ENCODE data around the gene SAMHD1.

SAMHD1 gene

DNA sequence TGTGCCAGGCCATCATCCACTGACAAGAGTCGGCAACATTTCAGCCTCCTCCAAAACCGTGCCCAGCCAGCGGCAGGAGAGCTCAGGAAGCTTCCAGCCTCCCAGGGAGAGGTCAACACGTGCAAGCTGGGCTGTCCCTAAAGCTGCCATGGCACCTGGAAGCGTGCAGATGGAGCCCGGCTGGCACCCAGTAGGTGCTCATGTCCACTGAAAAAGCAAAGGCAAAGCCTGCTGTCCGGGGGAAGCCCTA is 90.0 kb downstream of the SAMHD1 start:
- no peak overlapping the region; the same call in 1 of the 2 replicates for H3K4me3 ChIP-seq (ENCODE audit: low read length)
- no peak for TF ChIP-seq ZNF274 (IDR thresholded peaks at IDR 0.05; ENCODE audit: low read depth, low read length)

DNA sequence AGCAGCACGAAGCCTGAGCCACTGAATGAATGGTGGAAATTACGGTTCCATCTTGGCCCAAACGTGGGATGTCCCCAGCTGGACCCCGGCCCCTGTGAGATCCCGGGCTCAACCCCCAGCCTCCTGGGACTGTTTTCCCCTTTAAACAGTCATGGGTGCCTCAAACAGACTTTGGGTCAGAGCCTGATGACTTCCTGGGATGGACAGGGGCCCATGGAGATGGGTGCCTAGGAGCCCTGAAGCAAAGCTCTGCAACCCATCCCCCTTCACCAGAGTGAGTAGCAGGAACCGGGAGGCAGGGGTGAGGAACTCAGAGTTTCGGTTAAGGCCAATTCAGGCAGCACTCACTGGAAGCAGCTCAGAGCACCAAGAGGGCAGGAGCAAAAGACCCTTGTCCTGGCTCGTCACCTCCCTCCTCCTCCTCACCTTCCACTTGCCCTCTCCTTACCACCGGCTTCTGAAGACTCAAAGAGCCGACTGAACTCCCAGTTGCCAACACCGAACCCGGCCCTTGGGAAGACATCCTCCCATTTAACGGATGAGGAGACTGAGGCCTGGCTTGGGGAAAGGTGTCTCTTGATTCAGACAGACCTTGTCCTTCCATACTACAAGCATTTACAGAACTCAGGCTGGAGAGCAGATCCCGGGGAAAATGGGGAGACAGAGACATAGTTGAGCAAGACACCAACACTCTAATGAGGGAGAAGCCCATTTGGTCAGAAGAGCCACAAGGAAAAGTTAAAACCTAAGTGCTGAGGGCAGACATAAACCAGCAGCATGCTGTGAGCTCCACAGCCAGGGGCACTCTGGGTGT is 90.5 kb downstream of the SAMHD1 start:
- no peak overlapping the region; the same call in 1 of the 2 replicates for H3K4me3 ChIP-seq (ENCODE audit: low read length)
- TF ChIP-seq ZNF274 (IDR thresholded peaks at IDR 0.05; ENCODE audit: low read depth, low read length) = no peak

DNA sequence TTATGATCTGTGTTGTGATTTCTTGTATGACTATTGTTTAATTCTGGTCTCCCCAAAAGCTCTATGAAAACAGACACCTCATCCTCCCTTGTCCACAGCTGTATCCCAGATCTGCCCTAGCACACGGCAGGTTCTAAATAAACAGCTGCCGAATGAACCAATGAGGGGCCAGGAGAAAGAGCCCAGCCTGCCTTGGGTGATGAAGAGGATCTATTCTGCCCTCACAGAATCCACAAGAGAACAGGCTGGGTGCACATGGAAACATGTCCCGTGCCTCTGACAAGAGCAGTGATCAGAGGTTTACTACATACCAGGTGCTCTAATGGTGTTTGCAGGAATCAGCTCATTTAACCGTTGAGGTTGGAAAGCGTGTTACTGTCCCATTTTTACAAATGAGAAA is 91.2 kb downstream of the SAMHD1 start:
- no peak overlapping the region for H3K4me3 ChIP-seq (ENCODE audit: low read length)
- no peak for TF ChIP-seq ZNF274 (IDR thresholded peaks at IDR 0.05; ENCODE audit: low read depth, low read length)

DNA sequence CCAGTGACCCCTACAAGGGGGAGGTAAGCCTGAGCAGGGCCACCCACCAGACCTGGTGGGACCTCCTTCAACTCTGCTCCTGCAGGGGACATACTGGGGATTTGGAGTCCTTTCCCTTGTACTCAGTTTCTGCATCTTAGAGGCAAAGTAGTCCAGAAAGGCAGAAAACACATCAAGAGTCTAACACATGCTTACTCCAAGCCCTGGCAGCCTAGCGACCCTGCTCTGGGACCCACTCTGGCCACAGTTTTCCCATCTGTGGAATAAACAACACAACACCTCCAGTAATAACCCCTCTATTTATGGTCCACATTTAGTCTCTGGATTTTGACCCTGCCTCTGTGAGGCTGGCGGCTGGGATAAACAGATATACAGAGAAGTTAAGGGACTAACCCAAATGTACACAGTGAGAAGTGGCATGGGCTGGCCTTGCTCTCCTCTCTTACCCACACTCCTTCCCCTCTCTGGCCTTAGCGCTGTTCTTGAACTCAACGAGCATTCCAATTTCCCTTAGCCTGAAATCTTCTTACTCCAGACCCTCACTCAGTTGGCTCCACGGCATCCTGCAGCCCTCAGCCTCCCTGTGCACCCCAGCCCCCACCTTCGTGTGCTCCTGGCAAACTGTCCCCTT is 91.7 kb downstream of the SAMHD1 start:
- no peak for TF ChIP-seq ZNF274 (IDR thresholded peaks at IDR 0.05; ENCODE audit: low read depth, low read length)
- H3K4me3 ChIP-seq (ENCODE audit: low read length) = no peak overlapping the region

DNA sequence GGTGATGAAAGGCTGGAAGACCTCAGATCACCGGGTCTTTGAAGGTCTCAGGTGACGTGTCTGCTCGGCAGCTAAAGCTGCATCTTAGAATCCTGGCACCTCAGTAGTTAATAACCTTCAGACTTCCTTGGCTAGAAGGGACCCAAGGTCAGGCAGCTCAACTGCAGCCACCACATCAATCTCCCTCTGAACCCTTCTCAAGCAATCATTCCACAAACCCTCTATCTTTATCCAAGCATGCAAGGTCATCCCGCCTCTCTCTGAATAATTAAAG is 92.3 kb downstream of the SAMHD1 start:
- H3K4me3 ChIP-seq (ENCODE audit: low read length) = no peak overlapping the region
- no peak for TF ChIP-seq ZNF274 (IDR thresholded peaks at IDR 0.05; ENCODE audit: low read depth, low read length)

DNA sequence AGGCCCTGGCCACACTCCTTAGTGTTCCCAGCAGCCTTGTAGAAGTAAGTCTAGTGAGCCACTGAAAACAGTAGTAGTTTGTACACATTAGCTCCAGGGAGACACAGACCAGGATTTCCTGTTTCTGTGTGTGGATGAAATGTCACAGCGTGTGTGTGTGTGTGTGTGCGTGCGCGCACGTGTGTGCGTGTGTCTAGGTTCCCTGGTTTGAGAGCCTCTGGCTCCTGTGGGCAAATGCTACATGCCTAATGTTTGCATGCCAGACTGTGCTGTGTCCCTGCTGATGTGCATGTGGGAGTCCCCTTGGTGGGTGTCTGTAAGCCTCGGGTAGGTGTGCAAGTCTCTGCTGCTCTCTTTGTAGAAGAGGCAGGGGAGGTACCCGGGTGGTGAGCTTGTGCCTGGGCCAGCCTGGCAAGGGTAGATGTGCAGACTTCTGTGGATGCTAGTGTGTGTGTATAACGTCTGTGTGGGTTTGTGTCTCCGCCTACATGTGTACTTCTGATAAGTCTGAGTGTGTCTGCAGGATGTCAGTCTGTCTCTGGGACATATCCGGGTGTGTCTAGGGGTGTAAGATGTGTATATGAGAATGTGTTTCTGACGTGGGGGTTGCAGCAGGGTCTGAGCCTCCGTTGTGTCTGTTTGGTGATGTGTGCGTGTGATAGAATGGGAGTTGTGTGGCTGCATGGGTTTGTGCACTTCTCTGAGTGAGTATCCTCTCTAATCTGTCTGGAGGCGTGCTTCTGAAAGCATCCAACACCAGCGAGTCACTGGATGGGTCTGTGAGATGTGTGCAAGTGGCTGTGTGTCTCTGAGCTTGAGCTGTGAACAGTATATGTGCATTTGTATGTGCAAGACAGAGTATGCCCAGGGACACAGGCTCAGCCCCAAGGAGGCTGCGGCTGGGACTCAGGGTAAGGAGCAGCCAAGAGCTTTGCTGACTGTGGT is 94.5 kb downstream of the SAMHD1 start:
- no peak for TF ChIP-seq ZNF274 (IDR thresholded peaks at IDR 0.05; ENCODE audit: low read depth, low read length)

GRCh38 chr20:36856195-36856594 is 95.3 kb downstream of the SAMHD1 start:
- H3K4me3 ChIP-seq (ENCODE audit: low read length) = no peak overlapping the region
- no peak for TF ChIP-seq ZNF274 (IDR thresholded peaks at IDR 0.05; ENCODE audit: low read depth, low read length)

More for the DNA sequence above, 94.5 kb downstream of the SAMHD1 start:
- no peak overlapping the region for H3K4me3 ChIP-seq (ENCODE audit: low read length)

DNA sequence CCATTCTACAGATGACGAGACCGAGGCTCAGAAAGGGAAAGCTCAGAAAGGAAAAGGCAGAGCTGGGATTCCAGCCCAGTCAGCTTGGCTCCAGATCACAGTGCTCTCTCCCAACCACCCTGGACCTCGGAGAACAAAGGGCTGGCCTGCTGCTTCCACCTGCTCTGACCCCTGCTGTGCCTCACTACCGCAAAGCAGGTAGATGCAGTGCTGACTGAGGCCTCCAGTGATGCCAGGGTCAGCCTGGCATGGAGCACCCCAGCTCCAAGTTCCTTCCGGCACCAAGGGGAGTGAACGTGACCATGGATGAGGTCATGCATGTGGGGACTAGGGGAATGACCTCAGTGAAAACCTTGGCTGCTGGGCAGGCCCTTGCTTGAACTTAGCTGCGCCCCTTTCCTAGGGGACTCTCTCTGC is 96.3 kb downstream of the SAMHD1 start:
- no peak overlapping the region for H3K4me3 ChIP-seq (ENCODE audit: low read length)
- no peak for TF ChIP-seq ZNF274 (IDR thresholded peaks at IDR 0.05; ENCODE audit: low read depth, low read length)

DNA sequence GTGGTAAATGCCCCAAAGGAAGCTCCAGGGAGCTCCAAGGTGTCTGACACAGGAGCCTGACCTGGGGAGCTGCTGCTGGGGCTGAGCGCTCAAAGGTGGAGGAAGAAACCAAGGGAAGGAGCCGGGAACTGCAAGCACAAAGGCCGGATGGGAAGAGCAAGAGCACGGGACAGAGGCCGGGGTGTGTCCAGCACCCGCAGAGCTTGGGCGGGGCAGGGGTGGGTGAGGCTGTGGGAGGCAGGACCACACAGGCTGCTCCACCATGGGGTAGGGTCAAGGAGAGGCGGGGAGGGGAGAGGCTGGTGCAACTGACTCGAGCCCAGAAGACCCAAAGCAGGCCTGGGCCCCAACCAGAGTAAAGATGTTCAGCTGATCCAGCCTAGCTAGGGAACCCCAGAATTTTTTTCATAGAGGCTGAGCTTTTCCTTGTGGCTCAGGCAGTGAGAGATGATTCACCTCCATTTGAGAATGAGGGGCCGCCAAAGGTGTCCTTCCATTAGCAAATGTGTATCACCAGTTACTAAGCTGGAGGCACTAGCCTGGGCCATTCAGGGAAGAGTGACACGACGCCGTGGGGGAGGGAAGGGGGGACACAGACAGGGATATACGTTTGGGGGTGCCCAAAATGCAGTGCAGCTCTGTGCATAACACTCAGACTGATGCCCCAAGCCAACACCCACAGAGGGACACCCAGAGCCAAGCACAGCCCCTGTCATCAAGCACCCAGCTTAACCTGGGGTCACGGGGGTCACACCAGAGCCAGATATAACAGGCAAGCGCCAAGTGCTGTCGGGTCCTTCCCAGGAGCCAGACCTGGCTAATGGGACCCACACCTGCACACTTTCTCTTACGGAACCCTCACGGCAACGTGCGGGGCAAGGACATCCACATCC is 96.9 kb downstream of the SAMHD1 start:
- no peak for TF ChIP-seq ZNF274 (IDR thresholded peaks at IDR 0.05; ENCODE audit: low read depth, low read length)
- H3K4me3 ChIP-seq (ENCODE audit: low read length) = no peak overlapping the region

DNA sequence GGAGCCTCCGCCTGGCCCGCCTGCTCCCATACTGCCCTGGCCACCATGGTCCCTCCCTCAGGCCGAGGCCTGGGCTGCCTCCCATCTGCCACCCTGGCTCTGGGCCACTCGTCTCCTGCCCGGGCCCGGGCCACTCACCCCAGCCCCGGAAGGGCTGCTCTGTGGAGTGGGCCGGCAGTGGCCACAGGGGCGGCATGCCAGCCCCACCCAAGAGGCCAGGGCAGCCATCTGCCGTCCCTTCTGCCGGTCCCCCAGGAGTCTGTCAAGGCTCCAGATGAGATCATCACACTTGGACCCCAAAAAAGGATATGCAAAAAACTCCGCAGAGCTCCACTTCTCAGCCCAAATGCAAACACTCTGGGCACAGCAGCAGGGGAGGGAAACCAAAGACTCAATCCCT is 99.3 kb downstream of the SAMHD1 start:
- H3K4me3 ChIP-seq (ENCODE audit: low read length) = no peak overlapping the region
- no peak for TF ChIP-seq ZNF274 (IDR thresholded peaks at IDR 0.05; ENCODE audit: low read depth, low read length)

- no peak for TF ChIP-seq ZNF274 (IDR thresholded peaks at IDR 0.05; ENCODE audit: low read depth, low read length)
- H3K4me3 ChIP-seq (ENCODE audit: low read length) = no peak overlapping the region
These were observed 100.0 kb downstream of the SAMHD1 start for GRCh38 chr20:36851490-36851889.

GRCh38 chr20:36850759-36851158 is 100.7 kb downstream of the SAMHD1 start:
- TF ChIP-seq ZNF274 (IDR thresholded peaks at IDR 0.05; ENCODE audit: low read depth, low read length) = no peak
- no peak overlapping the region for H3K4me3 ChIP-seq (ENCODE audit: low read length)

DNA sequence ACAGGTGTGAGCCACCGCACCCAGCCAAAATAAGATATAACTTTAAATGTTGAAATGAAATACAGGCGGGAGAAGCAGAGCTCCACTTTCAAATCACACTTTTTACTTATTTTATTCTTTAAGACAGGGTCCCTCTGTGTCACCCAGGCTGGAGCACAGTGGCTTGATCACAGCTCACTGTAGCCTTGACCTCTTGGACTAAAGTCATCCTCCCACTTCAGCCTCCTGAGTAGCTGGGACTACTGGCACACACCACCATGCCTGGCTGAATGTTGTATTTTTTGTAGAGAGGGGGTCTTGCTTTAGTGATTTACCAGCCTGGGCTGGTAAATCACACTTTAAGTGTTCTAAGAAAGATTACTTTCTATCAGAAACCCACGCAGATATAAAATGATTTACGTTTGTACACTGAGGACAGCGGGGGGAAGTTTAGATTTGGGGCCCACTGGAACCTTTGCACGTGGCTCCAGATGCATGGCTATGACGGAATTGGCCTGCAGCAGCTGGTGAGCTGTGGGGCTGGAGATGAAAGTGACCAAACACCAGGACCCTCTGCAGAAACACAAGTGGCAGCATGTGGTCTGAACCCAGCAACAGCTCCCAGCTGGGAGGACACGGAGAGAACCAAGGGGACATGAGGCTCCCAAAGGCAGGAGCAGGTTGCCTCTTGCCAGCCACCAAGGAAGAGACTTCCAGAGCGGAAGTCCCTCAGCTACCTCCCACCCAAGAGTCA is 102.0 kb downstream of the SAMHD1 start:
- no peak for TF ChIP-seq ZNF274 (IDR thresholded peaks at IDR 0.05; ENCODE audit: low read depth, low read length)
- H3K4me3 ChIP-seq (ENCODE audit: low read length) = no peak overlapping the region

Measured in GM08714 (cell line).